H9 (cell line): Measurements from ENCODE around the gene WDR4. TPM values are rescaled to one million over a fixed set of nuclear protein-coding genes. Genes with fewer than 3 reads are reported as not detected.
A peak's percentile ranks its signal among the peaks of the same experiment; 100 is the strongest.

Experiments
- DNase-seq: peaks from one replicate; pipeline ENCODE4 v3.0.0-alpha.2; 2017
- H2AFZ ChIP-seq: one replicate; pipeline ENCODE4 v1.6.1; 2013; ENCODE audit warnings: mild to moderate bottlenecking, low read length, control low read depth, moderate library complexity
- H2AK5ac ChIP-seq: 2 replicates; pipeline ENCODE4 v1.6.1; 2013; ENCODE audit warnings: low read length, control low read depth, mixed read lengths; ENCODE audit not compliant: insufficient read length
- H2BK120ac ChIP-seq: one replicate; pipeline ENCODE4 v1.6.1; 2013; ENCODE audit warnings: low read depth, mild to moderate bottlenecking, low read length, control low read depth, inconsistent platforms; ENCODE audit not compliant: poor library complexity, severe bottlenecking
- H2BK12ac ChIP-seq: 2 replicates; pipeline ENCODE4 v1.6.1; 2013; ENCODE audit warnings: low read length, control low read depth, mixed read lengths, low read depth; ENCODE audit not compliant: insufficient read length
- H2BK15ac ChIP-seq: 2 replicates; pipeline ENCODE4 v1.6.1; 2013; ENCODE audit warnings: low read depth, low read length, control low read depth
- H2BK20ac ChIP-seq: one replicate; pipeline ENCODE4 v1.6.1; 2013; ENCODE audit warnings: low read depth, mild to moderate bottlenecking, low read length, control low read depth, inconsistent platforms; ENCODE audit not compliant: poor library complexity, severe bottlenecking
- H2BK5ac ChIP-seq: 2 replicates; pipeline ENCODE4 v1.6.1; 2013; ENCODE audit warnings: low read length, control low read depth, mixed read lengths; ENCODE audit not compliant: insufficient read length
- H3K14ac ChIP-seq: 2 replicates; pipeline ENCODE4 v1.6.1; 2013; ENCODE audit warnings: low read length, control low read depth; ENCODE audit not compliant: insufficient read depth
- H3K18ac ChIP-seq: 2 replicates; pipeline ENCODE4 v1.6.1; 2013; ENCODE audit warnings: low read depth, mild to moderate bottlenecking, mixed read lengths, low read length, control low read depth; ENCODE audit not compliant: insufficient read length
- H3K23ac ChIP-seq: 2 replicates; pipeline ENCODE4 v1.6.1; 2013; ENCODE audit warnings: low read length, control low read depth, mixed read lengths, low read depth; ENCODE audit not compliant: insufficient read length
- H3K23me2 ChIP-seq: 2 replicates; pipeline ENCODE4 v1.6.1; 2013; ENCODE audit warnings: low read depth, mild to moderate bottlenecking, mixed read lengths, low read length, control low read depth; ENCODE audit not compliant: insufficient read length, poor library complexity, severe bottlenecking
- H3K27ac ChIP-seq: 2 replicates; pipeline ENCODE4 v1.5.1; 2013; ENCODE audit warnings: low read length, control low read depth, mixed read lengths, low read depth; ENCODE audit not compliant: insufficient read length
- H3K27me3 ChIP-seq: 2 replicates; pipeline ENCODE4 v1.6.1; 2013; ENCODE audit warnings: low read length, control low read depth, inconsistent platforms; ENCODE audit not compliant: insufficient read depth
- H3K4ac ChIP-seq: 2 replicates; pipeline ENCODE4 v1.6.1; 2013; ENCODE audit warnings: low read depth, mild to moderate bottlenecking, control low read depth, inconsistent platforms, low read length, moderate library complexity
- H3K4me1 ChIP-seq: 2 replicates; pipeline ENCODE4 v1.6.1; 2013; ENCODE audit warnings: low read length, control low read depth, inconsistent platforms; ENCODE audit not compliant: insufficient read depth
- H3K4me2 ChIP-seq: 2 replicates; pipeline ENCODE4 v1.6.1; 2013; ENCODE audit warnings: low read length, control low read depth, mixed read lengths; ENCODE audit not compliant: insufficient read length, insufficient read depth
- H3K56ac ChIP-seq: 2 replicates; pipeline ENCODE4 v1.6.1; 2013; ENCODE audit warnings: low read depth, mild to moderate bottlenecking, mixed read lengths, low read length, control low read depth; ENCODE audit not compliant: insufficient read length
- H3K79me1 ChIP-seq: 2 replicates; pipeline ENCODE4 v1.6.1; 2013; ENCODE audit warnings: low read depth, mild to moderate bottlenecking, moderate library complexity, low read length, control low read depth, inconsistent platforms; ENCODE audit not compliant: insufficient read depth, poor library complexity, severe bottlenecking
- H3K79me2 ChIP-seq: 2 replicates; pipeline ENCODE4 v1.6.1; 2013; ENCODE audit warnings: low read length, control low read depth, inconsistent platforms; ENCODE audit not compliant: insufficient read depth
- H3K9ac ChIP-seq: 2 replicates; pipeline ENCODE4 v1.6.1; 2013; ENCODE audit warnings: low read length, control low read depth, mixed read lengths; ENCODE audit not compliant: insufficient read length; ENCODE audit errors: extremely low read depth
- H3K9me3 ChIP-seq: one replicate; pipeline ENCODE4 v1.6.1; 2013; ENCODE audit warnings: low read depth, low read length, inconsistent platforms; ENCODE audit not compliant: control insufficient read depth
- H3T11ph ChIP-seq: one replicate; pipeline ENCODE4 v1.6.1; 2013; ENCODE audit warnings: mild to moderate bottlenecking, low read length, control low read depth, inconsistent platforms
- H4K20me1 ChIP-seq: one replicate; pipeline ENCODE4 v1.6.1; 2013; ENCODE audit not compliant: control insufficient read depth, insufficient read length, insufficient read depth
- H4K5ac ChIP-seq: 2 replicates; pipeline ENCODE4 v1.6.1; 2013; ENCODE audit warnings: low read depth, mild to moderate bottlenecking, mixed read lengths, low read length, control low read depth; ENCODE audit not compliant: insufficient read length
- H4K8ac ChIP-seq: replicated peaks from 2 replicates; pipeline ENCODE4 v1.6.1; 2013; ENCODE audit warnings: low read length, control low read depth, mixed read lengths, low read depth; ENCODE audit not compliant: insufficient read length
- H4K91ac ChIP-seq: 2 replicates; pipeline ENCODE4 v1.6.1; 2013; ENCODE audit warnings: low read depth, mild to moderate bottlenecking, moderate library complexity, mixed read lengths, low read length, control low read depth; ENCODE audit not compliant: insufficient read length
- H3K27ac Mint-ChIP-seq, 3 experiments: 2 replicates in 2 of 3; 3 replicates in 1 of 3; pipeline ENCODE4 v1.8.0; 2020 to 2021; ENCODE audit warnings: mixed read lengths in 3 of 3, mild to moderate bottlenecking in 1 of 3, moderate library complexity in 1 of 3
- H3K27me3 Mint-ChIP-seq: 2 replicates; pipeline ENCODE4 v1.8.0; 2021; ENCODE audit warnings: low read depth, mild to moderate bottlenecking, moderate library complexity, mixed read lengths
- H3K36me3 Mint-ChIP-seq, 3 experiments: 2 replicates in 2 of 3; 3 replicates in 1 of 3; pipeline ENCODE4 v1.8.0; 2020 to 2021; ENCODE audit warnings: low read depth in 3 of 3, mixed read lengths in 3 of 3; ENCODE audit not compliant: insufficient read depth in 1 of 3
- H3K4me1 Mint-ChIP-seq, 2 experiments: 2 replicates each; pipeline ENCODE4 v1.8.0; 2020; ENCODE audit warnings: mixed read lengths in 2 of 2
- H3K4me3 Mint-ChIP-seq, 2 experiments: 2 replicates in 1 of 2; 3 replicates in 1 of 2; pipeline ENCODE4 v1.8.0; 2020 to 2021; ENCODE audit warnings: mild to moderate bottlenecking in 2 of 2, mixed read lengths in 2 of 2, moderate library complexity in 1 of 2
- H3K9me3 Mint-ChIP-seq, 2 experiments: 2 replicates in 1 of 2; 3 replicates in 1 of 2; pipeline ENCODE4 v1.8.0; 2020; ENCODE audit warnings: mild to moderate bottlenecking in 2 of 2, mixed read lengths in 2 of 2, moderate library complexity in 1 of 2
- CTCF ChIP-seq: fragments of 200-600 bp; sonication (generic); conservative IDR thresholded peaks from 3 replicates; pipeline ENCODE4 v1.8.0; 2021; ENCODE audit warnings: antibody characterized with exemption, mild to moderate bottlenecking
- WGBS: extraction: QIAGEN DNeasy Blood & Tissue Kit; methylation state at CpG from one replicate; pipeline ENCODE4 v1.1.7; 2013; ENCODE audit warnings: missing lambda C conversion rate, low lambda C conversion rate, mixed read lengths; ENCODE audit not compliant: insufficient read length; ENCODE audit errors: extremely low coverage; 5-methylcytosine and 5-hydroxymethylcytosine counted together
- total RNA-seq: library from RNA; stranded (reverse); gene quantifications from 2 replicates; pipeline ENCODE4 v1.2.1, GENCODE V29; 2021

WDR4 gene
- total RNA-seq, 1 experiment from 2014 or later = 54.4 TPM

GRCh38 chr21:42922918-42923317 lies 43.6 kb upstream of the WDR4 start:
- no peak overlapping the region for H3K27ac ChIP-seq
- no peaks in the 10 kb centered on the region for H3K9me3 ChIP-seq
- no peak overlapping the region for H2AK5ac ChIP-seq
- WGBS = no CpG with 5 or more reads among the region's 18 CpGs
- no peaks in the 10 kb centered on the region for H4K20me1 ChIP-seq
- H3T11ph ChIP-seq = no peak overlapping the region
- no peak overlapping the region for H3K9ac ChIP-seq
- no peaks in the 10 kb centered on the region; the same call in 1 of the 2 replicates for H3K79me2 ChIP-seq
- H3K79me1 ChIP-seq = no peaks in the 10 kb centered on the region
- H3K14ac ChIP-seq = no peak overlapping the region
- Mint-ChIP-seq H3K4me3 (no peak overlapping the region), H3K27me3 (peaks cover 1% of the 10 kb centered on the region; the same call in 1 of the 2 replicates), H3K36me3 (peaks cover 4 to 7% (median 5%) of the 10 kb centered on the region in 3 experiments; a peak in 6 of 7 replicates), H3K4me1 (peaks cover 26 to 28% of the 10 kb centered on the region in 2 experiments), H3K9me3 (no peaks in the 10 kb centered on the region), H3K27ac (peak overlapping the region; percentile 75 to 97 (median 88); a peak in 4 of 7 replicates)
- no peak for DNase-seq
- H3K18ac ChIP-seq = no peak overlapping the region
- H2BK120ac ChIP-seq = no peak overlapping the region
- H3K56ac ChIP-seq = no peak overlapping the region
- H4K5ac ChIP-seq = no peak overlapping the region
- H3K4ac ChIP-seq = no peak overlapping the region
- H4K8ac ChIP-seq = no peak overlapping the region
- H2BK12ac ChIP-seq = no peak overlapping the region
- H2BK15ac ChIP-seq = no peak overlapping the region
- H3K4me2 ChIP-seq = peak overlapping the region; percentile 70
- no peak overlapping the region for H2AFZ ChIP-seq
- H4K91ac ChIP-seq = no peak overlapping the region
- H2BK5ac ChIP-seq = no peak overlapping the region
- H2BK20ac ChIP-seq = no peak overlapping the region
- no peak overlapping the region for H3K23ac ChIP-seq
- no peak for TF ChIP-seq CTCF
- peaks cover 11% of the 10 kb centered on the region for H3K23me2 ChIP-seq
- no peaks in the 10 kb centered on the region for H3K27me3 ChIP-seq
- no peaks in the 10 kb centered on the region; the same call in 1 of the 2 replicates for H3K4me1 ChIP-seq
